COLO668 (cell line): Measurements from ENCODE around the gene SNX32.

ENCODE experiments used
- DNase-seq: peaks from one replicate; lab custom pipeline; 2025; ENCODE audit not compliant: unreplicated experiment; lab: John Stamatoyannopoulos, UW

The SNX32 gene

GRCh38 chr11:65865550-65866172 is 31.9 kb downstream of the SNX32 start:
- no peak for DNase-seq

GRCh38 chr11:65866509-65867283 is 32.9 kb downstream of the SNX32 start:
- no peak for DNase-seq

GRCh38 chr11:65867284-65868071 is 33.7 kb downstream of the SNX32 start:
- DNase-seq: no peak

- peak; percentile 13 for DNase-seq
These were observed 34.4 kb downstream of the SNX32 start for GRCh38 chr11:65868076-65868667.

GRCh38 chr11:65868907-65869306 is 35.1 kb downstream of the SNX32 start:
- no peak for DNase-seq

- peak; percentile 21 for DNase-seq
These were observed 36.0 kb downstream of the SNX32 start for GRCh38 chr11:65869643-65870306.

GRCh38 chr11:65870307-65870658 is 36.5 kb downstream of the SNX32 start:
- peak; percentile 44 for DNase-seq

- DNase-seq: peak; percentile 78
These were observed 37.2 kb downstream of the SNX32 start for GRCh38 chr11:65870706-65871681.

GRCh38 chr11:65871811-65872548 is 38.2 kb downstream of the SNX32 start:
- no peak for DNase-seq

GRCh38 chr11:65872586-65873317 is 39.0 kb downstream of the SNX32 start, which contains the start of gene EFEMP2:
Gene EFEMP2, minus strand, starts transcription at chr11:65872800. Its CDS starts 446 bp downstream, at chr11:65872354.
- DNase-seq: peak; percentile 12

GRCh38 chr11:65873318-65874156 is 39.8 kb downstream of the SNX32 start:
- peak; percentile 96 for DNase-seq

- no peak for DNase-seq
These were observed 45.9 kb downstream of the SNX32 start, which contains the start of gene CTSW for GRCh38 chr11:65879617-65880016. Gene CTSW, plus strand, starts transcription at chr11:65879837. Its CDS starts 18 bp downstream, at chr11:65879855.

GRCh38 chr11:65880027-65880426 is 46.3 kb downstream of the SNX32 start:
- DNase-seq: no peak

GRCh38 chr11:65880844-65881421 is 47.2 kb downstream of the SNX32 start:
- no peak for DNase-seq

- DNase-seq: no peak
These were observed 48.6 kb downstream of the SNX32 start for GRCh38 chr11:65882120-65883057.
